Measurements from ENCODE around the gene HMX2. TPM values are rescaled to one million over a fixed set of nuclear protein-coding genes. Genes with fewer than 3 reads are reported as not detected.

Gene HMX2
- total and polyA plus RNA-seq, 2 of the 13 experiments (the other 11 are each of a cell fraction or from before 2014, with no cell fraction given) = not detected

DNA sequence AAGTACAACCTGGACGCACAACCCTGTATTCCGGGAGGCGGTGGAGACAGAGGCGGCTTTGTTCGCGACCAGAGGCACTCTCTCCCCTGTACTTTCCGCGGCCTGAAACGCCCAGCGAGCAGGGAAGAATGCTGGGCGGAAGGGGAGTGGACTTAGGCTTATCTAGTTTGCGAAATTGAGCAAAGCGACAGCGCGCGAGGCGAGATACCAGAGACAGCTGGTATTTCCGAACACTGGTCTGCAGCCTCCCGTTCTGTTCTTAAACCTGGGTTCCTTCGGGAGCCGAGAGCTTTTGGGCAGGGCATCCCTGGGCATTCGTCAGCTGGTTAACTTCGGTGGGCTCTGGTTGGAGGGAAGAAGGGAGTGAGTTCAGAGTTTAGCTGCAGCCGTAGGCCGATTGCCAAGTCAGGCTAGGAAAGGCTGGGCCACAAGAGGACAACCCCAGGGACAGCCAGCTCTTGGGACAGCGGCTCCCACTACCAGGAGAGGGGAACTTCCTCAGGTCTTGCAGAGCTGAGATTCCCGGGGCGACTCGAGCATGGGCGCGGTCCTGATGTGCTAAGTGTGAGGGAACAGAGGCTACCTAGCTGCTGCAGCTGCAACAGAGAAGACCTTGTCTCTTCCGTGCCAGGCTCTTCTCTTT, 8.3 kb upstream of the HMX2 start (continued):
- TF ChIP-seq ZNF746 (CRISPR knock-in tag; IDR thresholded peaks at IDR 0.05) (peak; percentile 49; the same call in 1 of the 2 replicates), ZNF124 (CRISPR knock-in tag; IDR thresholded peaks at IDR 0.05) (0 out of 2 replicates have a peak, but pooled peaks have one; percentile 35), SMYD3 (CRISPR knock-in tag; IDR thresholded peaks at IDR 0.05) (0 out of 2 replicates have a peak, but pooled peaks have one; percentile 66), REPIN1 (CRISPR knock-in tag; IDR thresholded peaks at IDR 0.05; ENCODE audit: borderline replicate concordance, low read depth) (peak; percentile 89; the same call in 1 of the 2 replicates), EP300 (IDR thresholded peaks at IDR 0.05; ENCODE audit: low read depth in 2 of 2, low read length in 2 of 2) (peak in 1 of 2 experiments; percentile 40; a peak in 1 of 4 replicates), EP300 (CRISPR knock-in tag; IDR thresholded peaks at IDR 0.05; ENCODE audit: borderline replicate concordance) (no peak), MEIS2 (CRISPR knock-in tag; IDR thresholded peaks at IDR 0.05) (0 out of 2 replicates have a peak, but pooled peaks have one; percentile 66)
- TF ChIP-seq, protein P1, sequence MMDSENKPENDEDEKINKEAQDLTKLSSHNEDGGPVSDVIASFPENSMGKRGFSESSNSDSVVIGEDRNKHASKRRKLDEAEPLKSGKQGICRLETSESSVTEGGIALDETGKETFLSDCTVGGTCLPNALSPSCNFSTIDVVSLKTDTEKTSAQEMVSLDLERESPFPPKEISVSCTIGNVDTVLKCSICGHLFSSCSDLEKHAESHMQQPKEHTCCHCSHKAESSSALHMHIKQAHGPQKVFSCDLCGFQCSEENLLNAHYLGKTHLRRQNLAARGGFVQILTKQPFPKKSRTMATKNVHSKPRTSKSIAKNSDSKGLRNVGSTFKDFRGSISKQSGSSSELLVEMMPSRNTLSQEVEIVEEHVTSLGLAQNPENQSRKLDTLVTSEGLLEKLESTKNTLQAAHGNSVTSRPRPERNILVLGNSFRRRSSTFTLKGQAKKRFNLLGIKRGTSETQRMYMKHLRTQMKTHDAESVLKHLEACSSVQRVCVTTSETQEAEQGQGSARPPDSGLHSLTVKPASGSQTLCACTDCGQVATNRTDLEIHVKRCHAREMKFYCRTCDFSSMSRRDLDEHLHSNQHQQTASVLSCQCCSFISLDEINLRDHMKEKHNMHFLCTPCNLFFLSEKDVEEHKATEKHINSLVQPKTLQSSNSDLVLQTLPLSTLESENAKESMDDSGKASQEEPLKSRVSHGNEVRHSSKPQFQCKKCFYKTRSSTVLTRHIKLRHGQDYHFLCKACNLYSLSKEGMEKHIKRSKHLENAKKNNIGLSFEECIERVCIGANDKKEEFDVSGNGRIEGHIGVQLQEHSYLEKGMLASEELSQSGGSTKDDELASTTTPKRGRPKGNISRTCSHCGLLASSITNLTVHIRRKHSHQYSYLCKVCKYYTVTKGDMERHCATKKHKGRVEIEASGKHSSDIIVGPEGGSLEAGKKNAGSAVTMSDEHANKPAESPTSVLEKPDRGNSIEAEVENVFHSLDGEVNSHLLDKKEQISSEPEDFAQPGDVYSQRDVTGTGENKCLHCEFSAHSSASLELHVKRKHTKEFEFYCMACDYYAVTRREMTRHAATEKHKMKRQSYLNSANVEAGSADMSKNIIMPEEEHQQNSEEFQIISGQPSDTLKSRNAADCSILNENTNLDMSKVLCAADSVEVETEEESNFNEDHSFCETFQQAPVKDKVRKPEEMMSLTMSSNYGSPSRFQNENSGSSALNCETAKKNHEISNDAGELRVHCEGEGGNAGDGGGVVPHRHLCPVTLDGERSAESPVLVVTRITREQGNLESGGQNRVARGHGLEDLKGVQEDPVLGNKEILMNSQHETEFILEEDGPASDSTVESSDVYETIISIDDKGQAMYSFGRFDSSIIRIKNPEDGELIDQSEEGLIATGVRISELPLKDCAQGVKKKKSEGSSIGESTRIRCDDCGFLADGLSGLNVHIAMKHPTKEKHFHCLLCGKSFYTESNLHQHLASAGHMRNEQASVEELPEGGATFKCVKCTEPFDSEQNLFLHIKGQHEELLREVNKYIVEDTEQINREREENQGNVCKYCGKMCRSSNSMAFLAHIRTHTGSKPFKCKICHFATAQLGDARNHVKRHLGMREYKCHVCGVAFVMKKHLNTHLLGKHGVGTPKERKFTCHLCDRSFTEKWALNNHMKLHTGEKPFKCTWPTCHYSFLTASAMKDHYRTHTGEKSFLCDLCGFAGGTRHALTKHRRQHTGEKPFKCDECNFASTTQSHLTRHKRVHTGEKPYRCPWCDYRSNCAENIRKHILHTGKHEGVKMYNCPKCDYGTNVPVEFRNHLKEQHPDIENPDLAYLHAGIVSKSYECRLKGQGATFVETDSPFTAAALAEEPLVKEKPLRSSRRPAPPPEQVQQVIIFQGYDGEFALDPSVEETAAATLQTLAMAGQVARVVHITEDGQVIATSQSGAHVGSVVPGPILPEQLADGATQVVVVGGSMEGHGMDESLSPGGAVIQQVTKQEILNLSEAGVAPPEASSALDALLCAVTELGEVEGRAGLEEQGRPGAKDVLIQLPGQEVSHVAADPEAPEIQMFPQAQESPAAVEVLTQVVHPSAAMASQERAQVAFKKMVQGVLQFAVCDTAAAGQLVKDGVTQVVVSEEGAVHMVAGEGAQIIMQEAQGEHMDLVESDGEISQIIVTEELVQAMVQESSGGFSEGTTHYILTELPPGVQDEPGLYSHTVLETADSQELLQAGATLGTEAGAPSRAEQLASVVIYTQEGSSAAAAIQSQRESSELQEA (CRISPR knock-in tag; IDR thresholded peaks at IDR 0.05; ENCODE audit: not compliant biosample characterization) = peak; percentile 45
- TF ChIP-seq, protein P2, sequence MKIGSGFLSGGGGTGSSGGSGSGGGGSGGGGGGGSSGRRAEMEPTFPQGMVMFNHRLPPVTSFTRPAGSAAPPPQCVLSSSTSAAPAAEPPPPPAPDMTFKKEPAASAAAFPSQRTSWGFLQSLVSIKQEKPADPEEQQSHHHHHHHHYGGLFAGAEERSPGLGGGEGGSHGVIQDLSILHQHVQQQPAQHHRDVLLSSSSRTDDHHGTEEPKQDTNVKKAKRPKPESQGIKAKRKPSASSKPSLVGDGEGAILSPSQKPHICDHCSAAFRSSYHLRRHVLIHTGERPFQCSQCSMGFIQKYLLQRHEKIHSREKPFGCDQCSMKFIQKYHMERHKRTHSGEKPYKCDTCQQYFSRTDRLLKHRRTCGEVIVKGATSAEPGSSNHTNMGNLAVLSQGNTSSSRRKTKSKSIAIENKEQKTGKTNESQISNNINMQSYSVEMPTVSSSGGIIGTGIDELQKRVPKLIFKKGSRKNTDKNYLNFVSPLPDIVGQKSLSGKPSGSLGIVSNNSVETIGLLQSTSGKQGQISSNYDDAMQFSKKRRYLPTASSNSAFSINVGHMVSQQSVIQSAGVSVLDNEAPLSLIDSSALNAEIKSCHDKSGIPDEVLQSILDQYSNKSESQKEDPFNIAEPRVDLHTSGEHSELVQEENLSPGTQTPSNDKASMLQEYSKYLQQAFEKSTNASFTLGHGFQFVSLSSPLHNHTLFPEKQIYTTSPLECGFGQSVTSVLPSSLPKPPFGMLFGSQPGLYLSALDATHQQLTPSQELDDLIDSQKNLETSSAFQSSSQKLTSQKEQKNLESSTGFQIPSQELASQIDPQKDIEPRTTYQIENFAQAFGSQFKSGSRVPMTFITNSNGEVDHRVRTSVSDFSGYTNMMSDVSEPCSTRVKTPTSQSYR (CRISPR knock-in tag; IDR thresholded peaks at IDR 0.05; ENCODE audit: borderline replicate concordance) = no peak
- TF ChIP-seq, protein P3, sequence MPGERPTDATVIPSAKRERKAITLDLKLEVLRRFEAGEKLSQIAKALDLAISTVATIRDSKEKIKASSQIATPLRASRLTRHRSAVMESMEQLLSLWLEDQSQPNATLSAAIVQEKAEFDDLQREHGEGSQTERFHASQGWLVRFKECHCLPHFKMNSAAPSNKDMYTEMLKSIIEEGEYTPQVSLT (CRISPR knock-in tag; IDR thresholded peaks at IDR 0.05; ENCODE audit: borderline replicate concordance, low read depth) = no peak
- TF ChIP-seq, protein P4, sequence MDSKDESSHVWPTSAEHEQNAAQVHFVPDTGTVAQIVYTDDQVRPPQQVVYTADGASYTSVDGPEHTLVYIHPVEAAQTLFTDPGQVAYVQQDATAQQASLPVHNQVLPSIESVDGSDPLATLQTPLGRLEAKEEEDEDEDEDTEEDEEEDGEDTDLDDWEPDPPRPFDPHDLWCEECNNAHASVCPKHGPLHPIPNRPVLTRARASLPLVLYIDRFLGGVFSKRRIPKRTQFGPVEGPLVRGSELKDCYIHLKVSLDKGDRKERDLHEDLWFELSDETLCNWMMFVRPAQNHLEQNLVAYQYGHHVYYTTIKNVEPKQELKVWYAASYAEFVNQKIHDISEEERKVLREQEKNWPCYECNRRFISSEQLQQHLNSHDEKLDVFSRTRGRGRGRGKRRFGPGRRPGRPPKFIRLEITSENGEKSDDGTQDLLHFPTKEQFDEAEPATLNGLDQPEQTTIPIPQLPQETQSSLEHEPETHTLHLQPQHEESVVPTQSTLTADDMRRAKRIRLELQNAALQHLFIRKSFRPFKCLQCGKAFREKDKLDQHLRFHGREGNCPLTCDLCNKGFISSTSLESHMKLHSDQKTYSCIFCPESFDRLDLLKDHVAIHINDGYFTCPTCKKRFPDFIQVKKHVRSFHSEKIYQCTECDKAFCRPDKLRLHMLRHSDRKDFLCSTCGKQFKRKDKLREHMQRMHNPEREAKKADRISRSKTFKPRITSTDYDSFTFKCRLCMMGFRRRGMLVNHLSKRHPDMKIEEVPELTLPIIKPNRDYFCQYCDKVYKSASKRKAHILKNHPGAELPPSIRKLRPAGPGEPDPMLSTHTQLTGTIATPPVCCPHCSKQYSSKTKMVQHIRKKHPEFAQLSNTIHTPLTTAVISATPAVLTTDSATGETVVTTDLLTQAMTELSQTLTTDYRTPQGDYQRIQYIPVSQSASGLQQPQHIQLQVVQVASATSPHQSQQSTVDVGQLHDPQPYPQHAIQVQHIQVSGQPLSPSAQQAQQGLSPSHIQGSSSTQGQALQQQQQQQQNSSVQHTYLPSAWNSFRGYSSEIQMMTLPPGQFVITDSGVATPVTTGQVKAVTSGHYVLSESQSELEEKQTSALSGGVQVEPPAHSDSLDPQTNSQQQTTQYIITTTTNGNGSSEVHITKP (CRISPR knock-in tag; IDR thresholded peaks at IDR 0.05; ENCODE audit: low read depth) = no peak

Measured in HepG2 (cell line).